ENCODE data around the gene PIP5K1B.

GRCh38 chr9:68947842-68948569 lies 243.0 kb downstream of the PIP5K1B start:
- TF ChIP-seq CTCF (IDR thresholded peaks at IDR 0.05 in 4 of 5, conservative IDR thresholded peaks at IDR 0.05 in 1 of 5) (no peak), POLR2A (IDR thresholded peaks at IDR 0.05) (no peak)
